ENCODE data around the gene TULP1. TPM values are rescaled to one million over a fixed set of nuclear protein-coding genes. Genes with fewer than 3 reads are reported as not detected.

TULP1 gene
- total RNA-seq, 3 donors from 2014 or later: not detected

DNA sequence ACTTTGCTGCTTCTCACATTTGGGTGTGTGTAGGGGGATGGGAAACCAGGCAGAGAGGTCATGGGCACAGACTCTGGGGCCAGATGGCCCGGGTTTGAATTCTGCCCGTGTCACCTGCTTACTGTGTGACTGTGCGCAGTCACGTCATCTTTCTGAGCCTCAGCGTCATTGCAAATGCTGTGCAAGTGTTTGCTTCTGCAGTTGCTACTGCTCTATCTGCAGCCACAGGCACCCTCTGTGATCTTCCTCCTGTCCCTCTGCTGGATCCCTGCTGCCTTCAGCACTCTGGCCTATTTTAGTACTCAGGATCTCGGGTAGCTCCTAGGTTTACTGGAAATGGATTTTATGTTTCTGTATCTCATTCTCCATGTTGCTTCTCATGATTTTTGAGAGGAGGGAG, 40.6 kb upstream of the TULP1 start:
- intact Hi-C loops (cut with DNase I, micrococcal nuclease): no loop called here
- Histone ChIP-seq H3K9me3 (no peaks in the 10 kb centered on the region), H3K4me1 (ENCODE audit: low read depth) (no peaks in the 10 kb centered on the region), H3K4me3 (no peak overlapping the region), H3K36me3 (ENCODE audit: low read depth) (no peaks in the 10 kb centered on the region)
- no peak for DNase-seq
- no peak for ATAC-seq
- TF ChIP-seq, protein P1, sequence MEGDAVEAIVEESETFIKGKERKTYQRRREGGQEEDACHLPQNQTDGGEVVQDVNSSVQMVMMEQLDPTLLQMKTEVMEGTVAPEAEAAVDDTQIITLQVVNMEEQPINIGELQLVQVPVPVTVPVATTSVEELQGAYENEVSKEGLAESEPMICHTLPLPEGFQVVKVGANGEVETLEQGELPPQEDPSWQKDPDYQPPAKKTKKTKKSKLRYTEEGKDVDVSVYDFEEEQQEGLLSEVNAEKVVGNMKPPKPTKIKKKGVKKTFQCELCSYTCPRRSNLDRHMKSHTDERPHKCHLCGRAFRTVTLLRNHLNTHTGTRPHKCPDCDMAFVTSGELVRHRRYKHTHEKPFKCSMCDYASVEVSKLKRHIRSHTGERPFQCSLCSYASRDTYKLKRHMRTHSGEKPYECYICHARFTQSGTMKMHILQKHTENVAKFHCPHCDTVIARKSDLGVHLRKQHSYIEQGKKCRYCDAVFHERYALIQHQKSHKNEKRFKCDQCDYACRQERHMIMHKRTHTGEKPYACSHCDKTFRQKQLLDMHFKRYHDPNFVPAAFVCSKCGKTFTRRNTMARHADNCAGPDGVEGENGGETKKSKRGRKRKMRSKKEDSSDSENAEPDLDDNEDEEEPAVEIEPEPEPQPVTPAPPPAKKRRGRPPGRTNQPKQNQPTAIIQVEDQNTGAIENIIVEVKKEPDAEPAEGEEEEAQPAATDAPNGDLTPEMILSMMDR (IDR thresholded peaks at IDR 0.05): no peak

GRCh38 chr6:35552285-35552917, 39.7 kb upstream of the TULP1 start:
- TF ChIP-seq, protein P1 (IDR thresholded peaks at IDR 0.05): peak; percentile 91
- H3K4me1 ChIP-seq (ENCODE audit: low read depth): no peaks in the 10 kb centered on the region
- H3K36me3 ChIP-seq (ENCODE audit: low read depth): no peaks in the 10 kb centered on the region
- DNase-seq (peak in 2 of 3 donors; percentile 66 to 74), ATAC-seq (peak; percentile 74)
- H3K9me3 ChIP-seq: no peaks in the 10 kb centered on the region
- no peak overlapping the region for H3K4me3 ChIP-seq
- intact Hi-C loops (cut with DNase I, micrococcal nuclease): no loop called here

- TF ChIP-seq, protein P1 (IDR thresholded peaks at IDR 0.05): no peak
- intact Hi-C loops (cut with DNase I, micrococcal nuclease): no loop called here
- H3K4me1 ChIP-seq (ENCODE audit: low read depth): no peaks in the 10 kb centered on the region
Measured at GRCh38 chr6:35550437-35550836, 37.7 kb upstream of the TULP1 start.

GRCh38 chr6:35547676-35548075, 35.0 kb upstream of the TULP1 start:
- Histone ChIP-seq H3K9me3 (no peaks in the 10 kb centered on the region), H3K4me3 (no peak overlapping the region), H3K36me3 (ENCODE audit: low read depth) (no peaks in the 10 kb centered on the region), H3K4me1 (ENCODE audit: low read depth) (no peaks in the 10 kb centered on the region)
- TF ChIP-seq, protein P1 (IDR thresholded peaks at IDR 0.05): no peak
- intact Hi-C loops (cut with DNase I, micrococcal nuclease): no loop called here
- ATAC-seq: no peak
- DNase-seq: no peak

More at GRCh38 chr6:35550437-35550836, 37.7 kb upstream of the TULP1 start:
- DNase-seq: no peak
- no peak for ATAC-seq
- Histone ChIP-seq H3K4me3 (no peak overlapping the region), H3K36me3 (ENCODE audit: low read depth) (no peaks in the 10 kb centered on the region), H3K9me3 (no peaks in the 10 kb centered on the region)

- Histone ChIP-seq H3K4me3 (no peak overlapping the region), H3K4me1 (ENCODE audit: low read depth) (no peaks in the 10 kb centered on the region), H3K36me3 (ENCODE audit: low read depth) (no peaks in the 10 kb centered on the region), H3K9me3 (no peaks in the 10 kb centered on the region)
- TF ChIP-seq, protein P1 (IDR thresholded peaks at IDR 0.05): no peak
- no peak for DNase-seq
- intact Hi-C loops (cut with DNase I, micrococcal nuclease): no loop called here
- no peak for ATAC-seq
Measured at GRCh38 chr6:35544769-35545361, 32.2 kb upstream of the TULP1 start.

Data from mucosa of descending colon (tissue), 3 donors.